ENCODE data around the gene OSBPL8. TPM values are rescaled to one million over a fixed set of nuclear protein-coding genes. Genes with fewer than 3 reads are reported as not detected.

Gene OSBPL8
- total and polyA plus RNA-seq, 10 of the 15 experiments (the other 5 are each of a cell fraction or from before 2014, with no cell fraction given), result 10.4 to 58.0 (median 32.0) TPM

GRCh38 chr12:76308866-76309265 lies 250.7 kb downstream of the OSBPL8 start:
- no peak overlapping the region for H3K4me2 ChIP-seq (ENCODE audit: control insufficient read depth, insufficient read depth)
- ChIA-PET CTCF (no interaction called here), SMC1A (ENCODE audit: uncharacterized antibody, unreplicated experiment) (no interaction called here), RAD21 (ENCODE audit: unreplicated experiment) (no interaction called here), POLR2A (no interaction called here)
- H3K4me1 ChIP-seq (ENCODE audit: control insufficient read depth, insufficient read depth, low read length), result no peaks in the 10 kb centered on the region
- no peaks in the 10 kb centered on the region for H3K36me3 ChIP-seq (ENCODE audit: control insufficient read depth in 2 of 2, insufficient read depth in 2 of 2, low read length in 1 of 2)
- TF ChIP-seq ZNF24 (IDR thresholded peaks at IDR 0.05) (no peak), WRNIP1 (IDR thresholded peaks at IDR 0.05; ENCODE audit: borderline replicate concordance, low read depth, low read length) (no peak), CBFB (IDR thresholded peaks at IDR 0.05; ENCODE audit: low read depth) (no peak), ZBTB4 (CRISPR knock-in tag; IDR thresholded peaks at IDR 0.05) (no peak), RFX5 (IDR thresholded peaks at IDR 0.05; ENCODE audit: low read depth, low read length) (no peak), BMI1 (IDR thresholded peaks at IDR 0.05; ENCODE audit: borderline replicate concordance) (no peak), FOXM1 (IDR thresholded peaks at IDR 0.05; ENCODE audit: low read depth, low read length) (no peak), MEF2A (IDR thresholded peaks at IDR 0.05; ENCODE audit: insufficient read depth, low read depth, low read length) (no peak), PML (IDR thresholded peaks at IDR 0.05; ENCODE audit: low read length) (no peak)
- TF ChIP-seq, protein P1, sequence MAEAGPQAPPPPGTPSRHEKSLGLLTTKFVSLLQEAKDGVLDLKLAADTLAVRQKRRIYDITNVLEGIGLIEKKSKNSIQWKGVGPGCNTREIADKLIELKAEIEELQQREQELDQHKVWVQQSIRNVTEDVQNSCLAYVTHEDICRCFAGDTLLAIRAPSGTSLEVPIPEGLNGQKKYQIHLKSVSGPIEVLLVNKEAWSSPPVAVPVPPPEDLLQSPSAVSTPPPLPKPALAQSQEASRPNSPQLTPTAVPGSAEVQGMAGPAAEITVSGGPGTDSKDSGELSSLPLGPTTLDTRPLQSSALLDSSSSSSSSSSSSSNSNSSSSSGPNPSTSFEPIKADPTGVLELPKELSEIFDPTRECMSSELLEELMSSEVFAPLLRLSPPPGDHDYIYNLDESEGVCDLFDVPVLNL (IDR thresholded peaks at IDR 0.05; ENCODE audit: low read depth, low read length), result no peak
- TF ChIP-seq, protein P2, sequence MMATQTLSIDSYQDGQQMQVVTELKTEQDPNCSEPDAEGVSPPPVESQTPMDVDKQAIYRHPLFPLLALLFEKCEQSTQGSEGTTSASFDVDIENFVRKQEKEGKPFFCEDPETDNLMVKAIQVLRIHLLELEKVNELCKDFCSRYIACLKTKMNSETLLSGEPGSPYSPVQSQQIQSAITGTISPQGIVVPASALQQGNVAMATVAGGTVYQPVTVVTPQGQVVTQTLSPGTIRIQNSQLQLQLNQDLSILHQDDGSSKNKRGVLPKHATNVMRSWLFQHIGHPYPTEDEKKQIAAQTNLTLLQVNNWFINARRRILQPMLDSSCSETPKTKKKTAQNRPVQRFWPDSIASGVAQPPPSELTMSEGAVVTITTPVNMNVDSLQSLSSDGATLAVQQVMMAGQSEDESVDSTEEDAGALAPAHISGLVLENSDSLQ (IDR thresholded peaks at IDR 0.05), result no peak
- intact Hi-C loops (cut with micrococcal nuclease; ENCODE audit: unreplicated experiment), result no loop called here
- no peak overlapping the region for H2AFZ ChIP-seq (ENCODE audit: control insufficient read depth, low read depth, low read length)
- no peak overlapping the region for H3K9ac ChIP-seq (ENCODE audit: control insufficient read depth, insufficient read depth, low read length)
- H4K20me1 ChIP-seq (ENCODE audit: control insufficient read depth, insufficient read depth), result no peaks in the 10 kb centered on the region
- no peaks in the 10 kb centered on the region for H3K27me3 ChIP-seq (replicated peaks in 1 of 2; ENCODE audit: control insufficient read depth in 2 of 2, insufficient read depth in 2 of 2, low read length in 1 of 2)
- H3K9me3 ChIP-seq (replicated peaks; ENCODE audit: control insufficient read depth, insufficient read depth, low read length), result no peaks in the 10 kb centered on the region
- ATAC-seq (no peak), DNase-seq (ENCODE audit: low read depth, low spot score) (no peak), FAIRE-seq (no peak)
- no peak overlapping the region for H3K4me3 ChIP-seq
- no TSS peak for BruUV-seq (replicated peaks)
- 30% methylated on average over 3 of the region's 3 CpGs for WGBS (ENCODE audit: insufficient coverage, insufficient replicate concordance, low lambda C conversion rate, missing lambda C conversion rate)
- H3K27ac ChIP-seq (ENCODE audit: control insufficient read depth, insufficient read depth), result no peak overlapping the region
- H3K79me2 ChIP-seq (ENCODE audit: control insufficient read depth, insufficient read depth, low read length), result no peaks in the 10 kb centered on the region
- in situ Hi-C loops (cut with MboI), result no loop called here

All from GM12878 (cell line).